ENCODE results near the gene ZBTB11.
"Not testable (repeated sequence)": the region's sequence is repeated elsewhere in the genome, so short reads cannot be mapped to it uniquely, and the experiment has no call there.

ZBTB11 gene

GRCh38 chr3:101643009-101643844 lies 33.7 kb downstream of the ZBTB11 start:
- no peak for DNase-seq

GRCh38 chr3:101642441-101642840 lies 34.5 kb downstream of the ZBTB11 start:
- no peak for DNase-seq

DNA sequence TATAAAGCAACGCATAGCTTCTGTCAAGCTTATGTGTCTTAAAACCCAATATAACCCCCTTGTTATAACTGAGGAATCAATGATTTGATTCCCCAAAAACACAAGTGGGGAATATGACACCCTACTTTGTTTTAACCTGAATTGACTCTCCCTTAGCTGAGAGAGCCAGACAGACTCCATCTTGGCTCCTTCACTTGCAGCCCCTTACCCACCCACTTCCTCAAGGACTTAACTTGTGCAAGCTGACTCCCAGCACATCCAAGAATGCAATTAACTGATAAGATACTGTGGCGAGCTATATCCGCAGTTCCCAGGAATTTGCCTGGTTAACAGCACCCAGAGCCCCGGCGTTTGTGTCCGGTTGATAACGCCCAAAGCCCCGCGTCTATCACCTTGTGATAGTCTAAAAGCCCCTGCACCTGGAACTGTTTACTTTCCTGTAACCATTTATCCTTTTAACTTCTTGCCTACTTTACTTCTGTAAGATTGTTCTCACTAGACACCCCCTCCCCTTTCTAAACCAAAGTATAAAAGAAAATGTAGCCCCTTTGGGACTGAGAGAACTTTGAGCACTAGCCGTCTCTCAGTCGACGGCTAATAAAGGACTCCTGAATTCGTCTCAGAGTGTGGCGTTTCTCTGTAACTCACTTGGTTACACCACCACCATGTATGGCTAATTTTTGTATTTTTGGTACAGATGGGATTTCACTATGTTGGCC lies 35.4 kb downstream of the ZBTB11 start:
- not testable (repeated sequence) for DNase-seq

DNA sequence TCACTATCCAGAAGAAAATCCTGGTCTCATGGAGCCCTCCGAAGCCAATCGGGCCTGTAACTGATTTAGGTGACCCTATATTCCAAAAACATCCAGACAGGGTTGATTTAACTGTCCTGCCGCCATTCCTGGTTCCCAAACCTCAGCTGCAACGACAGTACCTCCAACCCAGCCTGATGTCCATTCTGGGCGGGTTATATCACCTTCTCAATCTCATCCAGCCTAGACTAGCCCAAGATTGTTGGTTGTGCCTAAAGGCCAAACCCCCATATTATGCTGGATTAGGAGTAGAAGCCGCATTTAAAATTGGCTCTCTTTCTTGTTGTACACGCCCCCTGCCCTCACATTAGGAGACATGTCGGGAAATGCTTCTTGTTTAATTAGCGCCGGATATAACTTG lies 36.7 kb downstream of the ZBTB11 start:
- DNase-seq = no peak

DNA sequence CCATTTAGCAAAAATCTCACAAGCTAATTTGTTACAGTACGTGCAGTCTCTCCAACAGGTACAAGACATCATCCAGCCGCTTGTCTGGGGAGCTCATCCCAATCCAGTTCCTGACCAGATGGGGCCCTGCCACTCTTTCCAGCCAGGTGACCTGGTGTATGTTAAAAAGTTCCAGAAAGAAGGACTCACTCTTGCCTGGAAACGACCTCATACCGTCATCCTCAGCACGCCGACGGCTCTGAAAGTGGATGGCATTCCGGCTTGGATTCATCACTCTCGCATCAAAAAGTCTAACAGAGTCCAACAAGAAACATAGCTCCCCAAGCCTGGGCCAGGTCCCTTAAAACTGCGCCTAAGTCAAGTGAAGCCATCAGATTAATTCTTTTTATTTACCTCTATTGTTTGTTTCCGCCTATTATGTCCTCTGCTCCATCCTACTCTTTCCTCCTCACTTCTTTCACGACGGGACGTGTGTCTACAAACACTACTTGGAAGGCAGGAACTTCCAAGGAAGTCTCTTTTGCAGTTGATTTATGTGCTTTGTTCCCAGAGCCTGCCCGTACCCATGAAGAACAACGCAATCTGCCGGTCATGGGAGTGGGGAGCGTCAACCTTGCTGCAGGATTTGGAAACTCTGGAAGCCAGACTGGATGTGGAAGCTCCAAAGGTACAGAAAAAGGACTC lies 37.5 kb downstream of the ZBTB11 start:
- no peak for DNase-seq

DNA sequence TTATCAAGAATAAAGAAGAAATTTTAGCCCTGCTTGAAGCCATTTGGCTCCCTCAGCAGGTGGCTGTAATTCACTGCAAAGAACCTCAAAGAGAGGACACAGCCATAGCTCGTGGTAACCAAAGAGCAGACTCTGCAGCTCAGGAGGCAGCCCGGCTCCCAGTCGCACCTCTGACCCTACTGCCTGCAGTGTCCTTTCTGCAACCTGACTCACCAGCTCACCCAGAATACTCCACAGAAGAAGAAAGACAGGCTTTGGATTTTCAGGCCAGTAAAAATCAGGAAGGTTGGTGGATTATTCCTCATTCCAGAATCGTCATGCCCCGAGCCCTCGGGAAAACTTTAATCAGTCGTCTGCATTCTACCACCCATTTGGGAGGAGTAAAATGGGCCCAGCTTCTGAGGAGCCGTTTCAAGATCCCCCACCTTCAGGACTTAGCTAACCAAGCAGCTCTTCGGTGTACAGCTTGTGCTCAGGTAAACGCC lies 38.6 kb downstream of the ZBTB11 start:
- no peak for DNase-seq

DNA sequence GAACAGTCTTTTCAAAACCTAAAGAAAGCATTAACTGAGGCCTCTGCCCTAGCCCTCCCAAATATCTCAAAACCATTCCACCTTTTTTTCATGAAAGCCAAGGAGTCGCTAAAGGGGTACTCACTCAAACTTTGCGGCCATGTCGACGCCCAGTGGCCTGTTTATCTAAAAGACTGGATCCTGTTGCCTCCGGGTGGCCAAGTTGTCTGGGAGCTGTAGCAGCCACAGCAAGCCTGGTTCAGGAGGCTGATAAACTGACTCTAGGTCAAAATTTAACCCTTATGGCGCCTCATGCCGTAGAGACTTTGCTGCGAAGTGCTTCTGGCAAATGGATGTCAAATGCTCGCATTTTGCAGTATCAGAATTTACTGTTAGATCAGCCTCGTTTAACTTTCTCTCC lies 39.5 kb downstream of the ZBTB11 start:
- no peak for DNase-seq

DNA sequence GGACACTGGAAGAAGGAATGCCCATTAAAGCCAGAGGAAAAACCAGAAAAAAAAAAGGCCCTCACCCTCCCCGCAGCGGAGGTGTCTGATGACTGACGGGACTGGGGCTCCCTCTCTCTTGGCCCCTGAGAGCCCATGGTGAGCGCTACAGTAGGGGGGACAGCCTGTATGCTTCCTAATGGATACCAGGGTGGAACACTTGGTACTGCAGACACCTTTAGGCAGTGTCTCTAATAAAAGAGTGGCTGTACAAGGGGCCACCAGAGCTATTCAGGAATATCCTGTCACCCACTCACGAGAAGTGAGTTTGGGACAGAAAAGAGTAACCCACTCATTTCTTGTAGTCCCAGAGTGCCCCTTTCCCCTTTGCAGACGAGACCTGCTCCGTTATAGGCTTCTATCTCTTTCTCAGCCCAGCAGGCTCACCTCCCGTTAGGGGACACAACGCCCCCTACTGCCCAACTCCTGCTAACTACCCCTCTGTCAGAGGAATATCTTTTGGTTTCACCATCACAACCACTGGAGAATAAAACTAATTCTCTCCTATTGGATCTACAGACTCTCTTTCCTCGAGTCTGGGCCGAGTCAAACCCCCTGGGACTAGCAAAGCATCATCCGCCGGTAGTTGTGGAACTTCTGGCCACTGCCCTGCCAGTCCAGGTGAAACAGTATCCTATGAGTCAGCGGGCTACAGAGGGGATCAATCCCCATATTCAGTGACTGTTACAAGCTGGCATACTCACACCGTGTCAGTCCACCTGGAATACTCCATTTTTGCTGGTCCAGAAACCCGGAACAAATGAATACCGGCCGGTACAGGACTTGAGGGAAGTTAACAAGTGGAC lies 40.8 kb downstream of the ZBTB11 start:
- peak; percentile 67 to 70 for DNase-seq

DNA sequence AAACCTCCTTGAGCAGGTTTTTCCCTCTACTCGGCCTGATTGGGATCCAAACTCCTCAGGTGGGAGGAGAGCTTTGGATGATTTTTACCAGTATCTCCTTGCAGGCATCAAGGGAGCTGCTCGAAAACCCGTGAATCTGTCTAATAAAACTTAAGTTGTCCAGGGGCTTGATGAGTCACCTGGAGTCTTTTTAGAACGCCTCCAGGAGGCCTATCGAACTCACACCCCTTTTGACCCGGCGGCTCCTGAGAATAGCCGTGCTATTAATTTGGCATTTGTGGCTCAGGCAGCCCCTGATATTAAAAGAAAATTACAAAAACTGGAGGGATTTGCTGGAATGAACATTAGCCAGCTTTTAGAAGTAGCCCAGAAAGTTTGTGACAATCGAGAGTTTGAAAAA lies 41.6 kb downstream of the ZBTB11 start:
- no peak for DNase-seq

DNA sequence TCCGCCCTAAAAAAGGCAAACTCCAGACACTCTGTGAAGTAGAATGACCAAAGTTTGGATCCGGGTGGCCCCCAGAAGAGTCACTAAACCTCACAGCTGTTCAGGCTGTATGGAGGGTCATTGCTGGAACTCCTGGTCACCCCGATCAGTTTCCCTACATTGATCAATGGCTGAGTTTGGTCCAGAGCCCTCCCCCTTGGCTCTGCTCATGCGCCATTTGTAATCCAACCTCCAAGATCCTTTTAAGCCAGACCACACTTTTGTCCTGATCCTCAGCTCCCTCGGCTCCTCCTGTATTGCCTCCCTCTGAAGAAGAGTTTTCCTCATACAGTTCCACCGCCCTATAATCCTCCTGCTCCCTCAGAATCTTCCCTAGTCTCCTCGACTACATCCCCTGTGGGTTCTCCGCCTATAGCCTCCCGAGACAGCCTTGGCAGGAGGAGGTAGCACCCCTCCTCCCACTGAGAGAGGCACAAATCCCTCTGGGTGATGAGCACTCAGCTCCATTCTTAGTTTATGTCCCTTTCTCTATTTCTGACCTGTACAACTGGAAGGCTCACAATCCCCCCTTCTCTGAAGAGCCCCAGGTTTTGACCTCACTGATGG lies 42.2 kb downstream of the ZBTB11 start:
- no peak for DNase-seq

- DNase-seq = no peak
These were observed 43.7 kb downstream of the ZBTB11 start for GRCh38 chr3:101633186-101633585.

- DNase-seq = no peak
These were observed 44.3 kb downstream of the ZBTB11 start for GRCh38 chr3:101632586-101632985.

GRCh38 chr3:101631959-101632358 lies 45.0 kb downstream of the ZBTB11 start:
- not testable (repeated sequence) for DNase-seq

DNA sequence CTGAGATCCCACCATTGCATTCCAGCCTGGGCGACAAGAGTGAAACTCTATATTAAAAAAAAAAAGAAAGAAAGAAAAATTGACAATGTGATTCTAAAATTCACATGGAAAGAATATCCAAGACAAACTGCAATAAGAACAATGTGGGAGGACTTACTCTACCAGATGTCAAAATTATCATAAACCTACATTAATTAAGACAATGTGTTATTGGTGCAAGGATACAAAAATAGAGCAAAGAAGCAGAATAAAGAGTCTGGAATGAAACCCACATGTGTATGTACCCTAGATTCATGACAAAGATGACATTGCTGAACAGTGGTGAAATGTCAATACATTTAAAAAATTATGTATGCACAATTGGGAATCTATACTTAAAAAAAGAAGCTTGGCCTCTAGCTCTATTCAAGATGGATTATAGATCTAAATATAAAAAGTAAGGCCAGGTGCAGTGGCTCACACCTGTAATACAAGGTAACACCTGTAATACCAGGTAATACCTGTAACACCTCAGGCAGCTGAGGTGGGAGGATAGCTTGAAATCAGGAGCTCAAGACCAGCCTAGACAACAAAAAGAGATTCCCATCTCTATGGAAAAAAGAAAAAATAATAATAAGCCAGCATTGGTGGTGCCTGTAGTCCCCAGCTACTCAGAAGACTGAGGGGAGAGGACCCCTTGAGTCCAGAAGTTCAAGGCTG lies 45.7 kb downstream of the ZBTB11 start:
- no peak for DNase-seq

DNA sequence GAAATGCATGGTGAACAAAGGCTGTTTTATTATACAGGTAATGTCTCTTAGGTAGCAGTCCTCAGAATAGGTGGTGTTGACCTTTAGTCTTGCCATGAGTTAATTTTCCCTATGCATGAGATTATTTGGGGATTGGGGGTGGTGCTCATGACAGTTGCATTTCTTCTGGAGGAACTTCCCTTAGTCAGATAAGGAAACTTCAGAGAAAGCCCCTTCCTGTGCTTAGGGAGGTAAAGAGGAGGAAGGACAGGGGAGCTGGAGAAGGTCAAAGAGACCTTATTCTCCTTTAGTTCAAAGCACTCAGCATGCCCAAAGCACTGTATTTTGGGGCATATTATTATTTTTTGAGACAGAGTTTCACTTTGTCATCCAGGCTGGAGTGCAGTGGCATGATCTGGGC lies 47.7 kb downstream of the ZBTB11 start:
- DNase-seq = no peak

DNA sequence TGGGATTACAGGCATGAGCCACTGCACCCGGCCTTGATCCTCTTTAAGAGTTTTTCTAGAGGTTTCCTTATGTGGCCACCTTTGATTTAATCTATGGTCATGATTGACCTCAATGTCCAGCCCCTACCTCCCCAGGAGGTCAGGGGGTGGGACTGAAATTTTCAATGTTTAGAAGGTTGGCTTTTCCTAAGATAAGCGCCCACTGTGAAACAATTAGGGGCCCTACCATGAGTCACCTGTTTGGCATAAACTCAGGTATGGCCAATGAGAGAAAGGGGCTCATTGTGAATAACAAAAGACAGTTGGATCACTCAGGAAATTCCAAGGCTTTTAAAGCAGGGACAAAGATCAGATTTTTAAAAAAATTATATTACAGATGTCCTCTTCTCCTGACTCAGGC lies 51.1 kb downstream of the ZBTB11 start:
- DNase-seq = no peak

- DNase-seq = no peak
These were observed 52.1 kb downstream of the ZBTB11 start for GRCh38 chr3:101624857-101625256.

DNA sequence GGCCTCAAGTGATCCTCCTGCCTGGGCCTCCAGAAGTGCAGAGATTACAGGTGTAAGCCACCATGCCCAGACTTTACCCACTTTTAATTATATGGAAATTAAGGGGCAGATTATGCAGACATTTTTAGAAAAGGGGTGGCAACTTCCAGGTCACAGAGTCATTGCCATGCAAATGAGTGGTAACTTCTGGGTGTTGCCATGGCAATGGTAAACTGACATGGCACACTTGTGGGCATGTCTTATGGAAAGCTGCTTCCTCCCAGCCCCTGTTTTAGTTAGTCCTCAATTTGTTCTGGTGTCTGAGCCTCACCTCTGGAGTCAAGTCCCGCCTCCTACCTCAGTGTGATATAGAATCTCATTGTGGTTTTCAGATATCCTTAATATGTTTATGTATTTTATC lies 53.3 kb downstream of the ZBTB11 start:
- no peak for DNase-seq

- DNase-seq = no peak
These were observed 57.2 kb downstream of the ZBTB11 start for GRCh38 chr3:101619734-101620133.

- no peak for DNase-seq
These were observed 58.2 kb downstream of the ZBTB11 start for GRCh38 chr3:101618726-101619125.

GRCh38 chr3:101617478-101617877 lies 59.5 kb downstream of the ZBTB11 start:
- no peak for DNase-seq

- DNase-seq = no peak
These were observed 61.4 kb downstream of the ZBTB11 start for GRCh38 chr3:101615525-101615924.
